GM19193 (cell line): ENCODE results near the gene RPL10A.

Source experiments
- POLR2A ChIP-seq: IDR thresholded peaks from 4 replicates; pipeline ENCODE4 v1.6.1; 2011; ENCODE audit not compliant: insufficient read depth, insufficient read length; ENCODE audit errors: extremely low read depth

RPL10A gene

DNA sequence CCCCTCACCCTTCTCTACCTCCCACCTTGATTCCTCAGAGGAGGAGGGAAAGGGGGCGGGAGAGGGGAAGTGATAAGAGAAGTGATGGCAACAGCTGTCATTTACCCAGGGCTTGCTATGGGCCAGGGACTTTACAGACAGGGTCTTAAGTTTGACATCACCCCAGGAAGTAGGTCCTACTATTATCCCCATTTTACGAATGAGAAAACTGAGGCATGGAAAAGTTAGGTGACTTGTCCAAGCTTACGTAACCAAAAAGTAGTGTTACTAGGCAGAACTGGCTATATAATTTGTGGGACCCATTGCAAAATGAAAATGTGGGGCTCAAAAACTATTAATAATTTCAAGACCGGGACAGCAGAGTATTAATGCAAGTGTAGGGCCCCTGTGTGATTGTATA, 26.6 kb upstream of the RPL10A start:
- TF ChIP-seq POLR2A: no peak

DNA sequence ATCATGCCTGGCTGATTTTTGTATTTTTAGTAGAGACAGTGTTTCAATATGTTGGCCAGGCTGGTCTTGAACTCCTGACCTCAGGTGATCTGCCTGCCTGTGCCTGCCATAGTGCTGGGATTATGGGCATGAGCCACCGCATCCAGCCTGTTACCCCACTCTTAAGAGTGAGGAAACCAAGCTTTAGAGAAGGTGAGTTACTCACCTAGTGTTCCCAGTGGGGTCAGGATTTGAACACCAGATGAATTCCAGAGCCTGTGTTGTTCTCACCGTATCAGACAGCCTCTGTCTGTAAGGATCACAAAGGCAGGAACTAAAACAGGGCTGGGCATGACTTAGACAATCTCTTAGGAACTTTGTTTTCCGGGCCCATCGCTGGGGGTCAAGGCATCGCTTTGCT, 25.5 kb upstream of the RPL10A start:
- no peak for TF ChIP-seq POLR2A

DNA sequence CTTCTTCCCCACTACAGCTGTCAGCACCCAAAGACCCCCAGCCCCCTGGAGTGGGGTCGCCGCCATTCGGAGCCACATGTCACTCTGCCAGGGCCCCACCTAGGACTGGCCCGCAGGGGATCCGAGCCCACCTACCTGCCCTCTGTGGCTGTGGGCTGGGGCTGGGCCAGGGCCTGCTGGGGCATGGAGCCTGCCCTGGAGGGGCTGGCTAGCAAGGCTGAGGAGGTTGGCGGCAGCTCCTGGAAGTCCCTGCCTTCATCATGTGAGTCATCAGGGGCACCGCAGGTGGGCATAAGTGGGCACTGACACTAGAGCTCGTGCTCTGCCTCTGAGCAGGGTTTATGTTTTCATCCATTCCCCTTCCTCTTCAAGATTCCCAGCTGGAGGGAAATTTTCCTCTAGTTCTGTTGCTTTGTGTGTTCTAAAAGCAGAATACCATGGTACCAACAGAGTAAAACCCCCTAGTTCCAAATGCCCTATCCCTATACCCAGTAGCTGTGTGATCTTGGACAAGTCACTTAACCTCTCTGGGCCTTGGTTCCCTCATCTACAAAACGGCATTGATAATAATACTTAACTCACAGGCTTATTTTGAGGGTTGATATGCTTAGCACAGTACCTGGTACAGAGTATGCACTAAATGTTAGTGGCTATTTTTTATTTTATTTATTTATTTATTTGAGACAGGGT, 24.7 kb upstream of the RPL10A start:
- TF ChIP-seq POLR2A: no peak

DNA sequence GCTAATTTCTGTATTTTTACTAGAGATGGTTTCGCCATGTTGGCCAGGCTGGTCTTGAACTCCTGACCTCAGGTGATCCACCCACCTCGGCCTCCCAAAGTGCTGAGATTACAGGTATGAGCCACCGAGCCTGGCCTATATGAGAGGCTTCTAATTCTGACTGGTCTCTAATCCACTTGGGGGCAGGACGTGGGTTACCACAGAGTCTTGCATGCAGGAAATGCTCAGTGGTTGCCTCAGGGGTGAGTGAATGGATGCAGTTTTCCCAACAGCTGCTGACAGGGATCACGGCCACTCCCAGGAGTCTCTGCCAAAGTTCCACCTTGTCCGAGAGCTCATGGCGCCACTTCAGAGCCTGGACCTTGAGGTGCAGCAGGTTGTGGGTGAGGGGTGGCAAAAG, 22.5 kb upstream of the RPL10A start:
- no peak for TF ChIP-seq POLR2A

DNA sequence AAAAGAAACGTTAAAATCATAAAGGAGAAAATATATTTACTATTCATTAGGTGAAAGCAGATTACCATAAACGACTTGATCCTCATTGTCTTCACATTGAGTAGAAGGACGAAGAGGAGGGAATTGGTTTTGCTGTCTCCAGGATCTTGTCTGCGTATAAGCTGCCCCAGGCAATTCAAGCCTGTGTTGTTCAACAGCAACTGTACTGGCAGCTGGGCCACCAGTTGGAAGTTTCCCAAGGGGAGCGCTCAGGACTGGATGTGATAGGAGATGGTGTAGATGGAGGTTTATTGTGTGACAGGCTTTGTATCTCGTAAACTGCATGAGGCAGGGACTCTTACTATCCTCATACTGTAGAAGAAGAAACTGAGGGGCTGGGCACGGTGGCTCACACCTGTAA, 20.0 kb upstream of the RPL10A start:
- no peak for TF ChIP-seq POLR2A

DNA sequence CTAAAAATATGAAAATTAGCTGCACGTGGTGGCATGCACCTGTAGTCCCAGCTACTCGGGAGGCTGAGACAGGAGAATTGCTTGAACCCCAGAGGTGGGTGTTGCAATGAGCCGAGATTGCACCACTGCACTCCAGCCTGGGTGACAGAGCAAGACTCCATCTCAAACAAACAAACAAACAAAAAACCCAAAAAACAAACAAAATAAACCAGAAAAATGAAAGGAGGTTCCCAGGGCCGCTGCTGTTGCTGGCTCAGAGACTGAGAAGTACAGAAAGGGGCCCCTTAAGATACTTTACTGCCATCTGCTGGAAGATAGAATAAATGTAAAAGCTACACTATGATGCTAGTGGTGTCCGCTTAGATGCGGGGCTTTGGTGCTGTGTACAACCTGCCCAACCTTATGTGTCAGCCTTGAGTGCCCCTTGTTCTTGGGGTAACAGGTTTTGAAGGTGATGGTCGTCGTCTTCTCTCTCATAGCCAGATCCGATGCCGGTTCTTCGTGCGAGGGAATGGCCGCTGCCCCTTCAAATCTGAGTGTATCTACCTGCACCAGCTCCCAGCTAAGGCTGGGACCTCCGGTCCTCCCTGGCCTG, 18.8 kb upstream of the RPL10A start:
- TF ChIP-seq POLR2A: no peak

DNA sequence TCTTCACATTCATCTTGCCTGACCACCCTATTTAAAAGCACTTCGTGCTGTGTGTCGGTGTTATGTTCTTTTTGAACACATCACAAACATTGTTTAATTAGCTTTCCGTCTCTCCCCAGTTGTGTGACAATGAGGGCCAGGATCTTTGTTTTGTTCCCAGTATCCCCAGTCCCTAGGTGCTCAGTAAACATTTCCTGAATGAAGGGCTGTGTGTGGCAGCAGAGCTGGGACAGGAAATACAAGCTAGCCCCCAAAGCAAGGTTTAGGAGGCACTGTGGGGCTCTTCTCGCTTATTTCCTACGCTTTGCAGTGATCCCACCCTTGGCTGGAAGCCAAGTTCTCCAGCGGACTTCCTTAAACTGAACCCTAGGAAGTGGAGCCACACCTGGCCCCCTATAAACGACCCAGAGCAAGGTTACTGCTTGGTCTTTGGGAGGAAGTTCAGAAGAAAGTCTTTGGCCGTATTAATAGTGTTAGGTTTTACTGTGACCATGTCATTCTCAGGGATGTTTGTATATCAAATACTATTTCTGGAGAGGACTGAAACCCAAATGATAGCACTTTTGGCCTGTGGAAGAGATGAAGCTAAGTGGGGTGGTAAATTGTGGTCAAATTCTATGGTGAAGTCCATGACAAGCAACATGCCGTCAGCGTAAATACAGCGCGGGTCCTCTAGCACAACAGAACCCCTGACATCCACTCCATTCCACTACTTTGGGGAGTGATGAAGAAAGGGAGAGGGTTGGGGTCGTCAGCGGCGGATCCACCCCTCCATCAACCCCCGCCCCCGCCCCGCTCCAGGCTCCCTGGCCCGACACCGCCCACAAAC, 16.6 kb upstream of the RPL10A start:
- TF ChIP-seq POLR2A: no peak

DNA sequence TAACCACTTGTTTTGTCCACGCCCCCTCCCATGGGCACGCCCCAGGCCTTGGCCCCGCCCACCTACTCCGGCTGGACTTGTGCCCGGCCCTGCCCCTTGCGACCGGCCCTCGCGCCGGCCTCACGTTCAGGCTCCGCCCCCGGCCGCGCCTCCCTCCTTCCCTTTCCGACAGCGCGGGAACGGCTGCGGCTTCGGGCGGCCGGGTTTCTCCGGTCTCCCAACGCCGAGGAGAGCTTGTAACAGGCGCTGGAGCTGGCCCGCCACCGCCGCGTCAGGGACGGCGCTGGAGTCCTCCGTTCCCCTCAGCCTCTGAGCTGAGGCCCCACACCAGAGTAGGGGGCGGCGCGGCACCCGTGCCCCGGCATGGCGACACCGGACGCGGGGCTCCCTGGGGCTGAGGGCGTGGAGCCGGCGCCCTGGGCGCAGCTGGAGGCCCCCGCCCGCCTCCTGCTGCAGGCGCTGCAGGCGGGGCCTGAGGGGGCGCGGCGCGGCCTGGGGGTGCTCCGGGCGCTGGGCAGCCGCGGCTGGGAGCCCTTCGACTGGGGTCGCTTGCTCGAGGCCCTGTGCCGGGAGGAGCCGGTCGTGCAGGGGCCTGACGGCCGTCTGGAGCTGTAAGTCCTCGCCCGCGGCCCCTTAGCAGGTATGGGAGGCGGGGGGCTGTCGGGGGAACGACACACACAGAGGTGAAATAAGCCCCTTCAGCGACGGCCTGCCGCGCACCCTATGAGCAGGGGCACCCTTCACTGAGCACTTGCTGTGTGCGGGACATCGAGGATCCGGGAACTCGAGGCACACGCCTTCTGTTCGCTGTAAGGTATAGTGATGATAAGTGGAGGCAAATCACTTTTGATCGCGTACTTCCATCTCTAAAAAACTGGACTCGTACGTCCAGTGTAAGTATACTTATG, 15.8 kb upstream of the RPL10A start, which contains the start of gene FANCE:
FANCE (plus strand) TSS at position 156 of the 908 bp plus-strand sequence; CDS start at position 364, 208 bp downstream.
- TF ChIP-seq POLR2A: peak; percentile 65

DNA sequence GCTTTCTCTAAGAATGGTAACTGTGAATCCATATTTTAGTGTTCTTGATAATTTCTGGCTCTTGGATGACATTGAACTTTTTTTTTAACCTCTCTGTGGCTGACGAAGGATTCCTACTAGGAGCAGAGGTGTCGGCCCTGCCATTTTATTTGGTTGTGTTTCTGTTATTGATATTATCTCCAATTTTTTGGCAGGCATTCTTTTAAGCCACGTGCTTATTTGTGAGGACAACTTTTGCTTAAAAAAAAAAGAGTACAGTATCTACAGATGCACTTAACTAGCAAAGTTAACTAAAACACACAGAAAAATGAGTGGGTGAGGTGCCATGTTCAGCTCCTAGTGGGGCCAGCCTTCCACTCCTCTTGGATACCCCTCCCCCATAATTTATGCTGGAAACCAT, 15.0 kb upstream of the RPL10A start:
- TF ChIP-seq POLR2A: no peak

DNA sequence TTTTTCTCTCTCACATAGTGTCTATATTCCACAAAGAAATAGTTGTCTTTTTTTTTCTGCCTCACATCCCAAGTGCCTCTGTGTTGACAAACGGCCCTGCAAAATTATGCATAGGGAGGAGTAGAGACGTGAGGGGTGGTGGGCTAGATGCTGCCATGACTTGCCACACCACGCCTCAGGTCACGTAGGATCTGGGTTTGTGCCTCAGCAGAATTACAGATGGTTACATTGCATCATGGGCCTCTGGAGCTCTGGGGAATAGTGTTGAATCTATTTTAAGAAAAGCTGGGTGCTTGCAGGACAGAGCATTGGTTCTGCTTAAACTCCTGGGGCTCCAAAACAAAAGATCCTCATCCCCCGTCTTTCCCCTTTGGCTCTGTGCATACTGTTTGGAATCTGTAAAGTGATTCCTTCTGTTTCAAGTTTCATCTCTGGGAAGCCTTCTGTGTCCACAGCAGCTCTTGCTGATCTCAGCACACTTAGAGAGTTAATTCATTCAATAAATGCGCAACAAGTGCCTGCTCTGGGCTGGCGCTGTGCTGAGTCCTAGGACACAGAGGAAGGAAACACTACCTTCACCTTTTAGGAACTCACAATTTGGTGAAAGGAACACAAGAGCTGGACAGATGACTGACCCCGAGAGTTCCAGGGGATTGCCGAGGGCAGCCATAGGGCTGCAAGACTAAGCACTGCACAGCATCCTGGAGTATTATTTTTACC, 13.7 kb upstream of the RPL10A start:
- no peak for TF ChIP-seq POLR2A

DNA sequence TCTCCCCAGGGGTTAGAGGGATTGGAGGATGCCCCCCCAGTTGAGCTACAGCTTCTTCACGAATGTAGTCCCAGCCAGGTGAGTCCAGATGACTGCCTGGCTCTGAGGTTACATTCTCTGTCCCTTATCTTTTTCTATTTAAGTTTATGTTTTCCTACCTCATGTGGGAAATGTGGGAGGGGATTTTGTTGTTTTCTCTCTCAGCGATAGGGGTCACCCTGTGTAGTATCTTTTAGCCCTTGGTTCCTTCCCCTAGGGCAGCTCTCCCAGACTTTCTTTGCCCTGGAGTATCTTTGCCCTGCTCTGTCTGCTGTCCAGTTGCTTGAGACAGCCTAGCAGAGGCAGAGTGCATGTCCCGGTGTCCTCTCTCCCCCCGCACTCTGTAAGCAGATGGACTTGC, 10.3 kb upstream of the RPL10A start:
- no peak for TF ChIP-seq POLR2A

DNA sequence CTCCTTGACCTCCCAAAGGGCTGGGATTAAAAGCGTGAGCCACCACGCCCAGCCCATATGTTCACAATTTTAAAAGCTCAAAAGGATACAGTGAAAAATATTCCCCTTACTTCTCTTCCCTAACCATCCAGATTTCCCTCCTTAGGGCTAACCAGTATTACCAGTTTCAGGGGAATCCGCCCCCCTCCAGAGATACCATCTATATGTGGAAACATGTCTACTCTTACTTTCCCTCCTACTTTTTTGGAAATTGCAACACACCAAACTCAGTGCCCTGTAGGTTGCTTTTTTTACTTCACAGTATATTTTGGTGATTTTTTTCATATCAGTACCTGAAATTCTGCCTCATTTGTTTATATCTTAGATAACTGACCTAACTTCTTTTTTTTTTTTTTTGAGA, 6.9 kb upstream of the RPL10A start:
- TF ChIP-seq POLR2A: no peak

DNA sequence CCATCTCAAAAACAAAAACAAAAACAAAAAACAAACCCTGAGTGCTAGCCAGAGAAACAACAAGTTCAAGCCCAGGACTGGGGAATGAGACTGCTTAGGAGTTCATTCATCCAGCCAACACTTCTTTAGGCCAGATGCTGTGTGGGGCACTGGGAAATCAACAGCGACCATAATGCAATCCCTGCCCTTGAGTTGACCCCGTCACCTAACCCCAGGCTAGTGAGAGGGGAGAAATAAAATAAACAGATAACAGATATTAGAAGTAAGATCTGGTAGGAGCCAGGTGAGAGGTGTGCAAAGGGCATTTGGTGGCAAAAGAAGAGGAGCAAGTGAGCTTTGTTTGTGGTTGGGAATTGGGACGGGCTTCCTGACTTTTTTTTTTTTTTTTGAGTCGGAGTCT, 4.9 kb upstream of the RPL10A start:
- TF ChIP-seq POLR2A: no peak

DNA sequence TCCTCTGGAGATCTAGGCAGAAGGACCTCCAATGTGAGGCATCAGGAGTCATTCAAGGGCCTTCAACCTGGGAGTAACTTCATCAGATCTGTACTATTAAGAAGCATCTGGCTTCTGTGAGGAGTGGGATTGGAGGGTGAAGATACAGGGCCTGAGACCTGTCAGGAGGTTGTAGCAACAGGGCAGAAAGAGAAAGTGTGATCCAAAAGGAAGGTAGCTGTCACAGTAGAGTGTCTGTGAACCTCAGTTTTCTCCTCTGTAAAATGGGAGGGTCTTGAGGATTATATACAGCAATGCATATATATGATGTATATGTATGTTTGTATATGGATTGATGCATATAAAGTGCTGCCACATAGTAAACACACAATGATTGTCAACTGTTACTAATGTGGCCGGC, 2.6 kb upstream of the RPL10A start:
- TF ChIP-seq POLR2A: no peak
